Measurements from ENCODE around the gene NRBF2. TPM values are rescaled to one million over a fixed set of nuclear protein-coding genes. Genes with fewer than 3 reads are reported as not detected.

Gene NRBF2
- total and polyA plus RNA-seq, 12 donors, result 3.5 to 18.2 (median 10.2) TPM

DNA sequence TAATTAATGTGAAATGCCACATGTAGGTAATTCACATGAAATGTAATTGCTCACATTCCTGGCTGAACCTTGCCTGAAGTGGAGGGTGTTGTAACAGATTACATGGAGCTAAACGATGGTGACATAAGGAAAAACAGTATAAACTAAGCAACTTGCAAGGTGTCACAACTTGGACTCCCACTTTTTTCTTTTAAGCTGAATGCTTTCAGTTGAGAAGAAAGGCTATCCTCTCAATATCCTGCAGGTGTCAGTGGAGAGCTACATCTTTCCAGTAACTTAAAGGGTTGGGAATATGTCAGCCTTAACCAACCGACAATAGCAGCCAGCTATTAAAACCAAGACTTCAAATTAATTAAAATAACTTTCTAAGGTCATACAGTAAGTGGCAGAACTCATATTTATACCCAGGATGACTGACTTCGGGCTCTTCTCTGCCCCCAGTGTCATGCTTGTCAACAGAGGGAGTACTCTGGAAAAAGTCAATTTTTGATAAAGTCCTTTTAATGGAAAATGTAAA, 33.7 kb downstream of the NRBF2 start:
- peaks cover 0 to 87% (median 9%) of the 10 kb centered on the region in 9 donors for H3K36me3 ChIP-seq

DNA sequence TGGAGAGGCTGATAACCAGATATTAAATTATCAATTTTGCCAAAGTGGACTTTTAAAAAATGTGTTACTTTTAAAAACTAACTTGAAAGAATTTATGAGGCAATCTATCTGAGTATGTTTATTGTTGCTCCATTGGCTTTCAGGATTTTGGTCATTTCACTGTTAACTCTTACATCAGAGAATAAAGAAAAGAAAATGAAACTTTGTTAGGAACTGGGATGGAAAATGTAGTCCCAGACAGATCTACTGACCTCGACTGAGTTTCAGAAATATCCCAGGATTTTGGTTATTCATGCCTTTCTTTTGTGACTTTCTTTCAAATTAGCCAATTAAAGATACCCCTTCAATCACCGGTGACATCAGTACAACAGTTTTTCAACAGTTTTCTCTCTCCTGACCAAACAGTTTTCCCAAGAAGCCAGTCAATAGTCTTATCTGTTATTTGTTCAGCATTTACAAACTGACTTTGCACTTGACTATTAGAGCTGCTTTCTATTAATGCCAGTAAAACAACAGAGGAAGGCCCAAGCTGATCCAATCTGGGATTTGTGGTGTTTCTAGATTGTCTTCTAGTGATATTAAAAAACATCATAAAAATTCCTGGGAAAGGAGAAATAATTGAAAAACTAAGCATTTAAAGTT, 35.8 kb downstream of the NRBF2 start:
- TF ChIP-seq, protein P1, sequence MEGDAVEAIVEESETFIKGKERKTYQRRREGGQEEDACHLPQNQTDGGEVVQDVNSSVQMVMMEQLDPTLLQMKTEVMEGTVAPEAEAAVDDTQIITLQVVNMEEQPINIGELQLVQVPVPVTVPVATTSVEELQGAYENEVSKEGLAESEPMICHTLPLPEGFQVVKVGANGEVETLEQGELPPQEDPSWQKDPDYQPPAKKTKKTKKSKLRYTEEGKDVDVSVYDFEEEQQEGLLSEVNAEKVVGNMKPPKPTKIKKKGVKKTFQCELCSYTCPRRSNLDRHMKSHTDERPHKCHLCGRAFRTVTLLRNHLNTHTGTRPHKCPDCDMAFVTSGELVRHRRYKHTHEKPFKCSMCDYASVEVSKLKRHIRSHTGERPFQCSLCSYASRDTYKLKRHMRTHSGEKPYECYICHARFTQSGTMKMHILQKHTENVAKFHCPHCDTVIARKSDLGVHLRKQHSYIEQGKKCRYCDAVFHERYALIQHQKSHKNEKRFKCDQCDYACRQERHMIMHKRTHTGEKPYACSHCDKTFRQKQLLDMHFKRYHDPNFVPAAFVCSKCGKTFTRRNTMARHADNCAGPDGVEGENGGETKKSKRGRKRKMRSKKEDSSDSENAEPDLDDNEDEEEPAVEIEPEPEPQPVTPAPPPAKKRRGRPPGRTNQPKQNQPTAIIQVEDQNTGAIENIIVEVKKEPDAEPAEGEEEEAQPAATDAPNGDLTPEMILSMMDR (IDR thresholded peaks at IDR 0.05), result no peak
- Histone ChIP-seq H3K27me3 (no peaks in the 10 kb centered on the region), H3K4me3 (no peak overlapping the region), H3K4me1 (peaks cover 0 to 40% (median 24%) of the 10 kb centered on the region in 9 donors), H3K9me3 (no peaks in the 10 kb centered on the region), H3K36me3 (peaks cover 0 to 98% (median 9%) of the 10 kb centered on the region in 9 donors), H3K27ac (peak overlapping the region in 3 of 10 donors; percentile 2 to 48 (median 5))
- DNase-seq (no peak), ATAC-seq (no peak)
- 69% methylated on average over 2 of the region's 2 CpGs for whole genome bisulfite sequencing, 2 donors
- intact Hi-C loops (cut with DNase I), result loop anchor here in 9 of 10 donors (2.0 to 10.0 kb wide), 9 partner anchors 456 to 653 kb away; no protein-coding TSS in a partner anchor

More for the DNA sequence above, 33.7 kb downstream of the NRBF2 start:
- Histone ChIP-seq H3K4me3 (no peak overlapping the region), H3K9me3 (no peaks in the 10 kb centered on the region), H3K4me1 (peaks cover 0 to 39% (median 20%) of the 10 kb centered on the region in 9 donors), H3K27me3 (no peaks in the 10 kb centered on the region), H3K27ac (no peak overlapping the region)
- WGBS, 2 donors, result 10 to 11% methylated on average over 3 of the region's 3 CpGs
- TF ChIP-seq, protein P1 (IDR thresholded peaks at IDR 0.05), result peak; percentile 41 to 91 (median 87)
- intact Hi-C loops (cut with DNase I), result loop anchor here in 9 of 10 donors (2.0 to 10.0 kb wide), 12 partner anchors 458 to 656 kb away; no protein-coding TSS in a partner anchor
- peak in 1 of 2 donors; percentile 61 for DNase-seq
- ATAC-seq, result peak in 7 of 8 donors; percentile 56 to 71 (median 66)

DNA sequence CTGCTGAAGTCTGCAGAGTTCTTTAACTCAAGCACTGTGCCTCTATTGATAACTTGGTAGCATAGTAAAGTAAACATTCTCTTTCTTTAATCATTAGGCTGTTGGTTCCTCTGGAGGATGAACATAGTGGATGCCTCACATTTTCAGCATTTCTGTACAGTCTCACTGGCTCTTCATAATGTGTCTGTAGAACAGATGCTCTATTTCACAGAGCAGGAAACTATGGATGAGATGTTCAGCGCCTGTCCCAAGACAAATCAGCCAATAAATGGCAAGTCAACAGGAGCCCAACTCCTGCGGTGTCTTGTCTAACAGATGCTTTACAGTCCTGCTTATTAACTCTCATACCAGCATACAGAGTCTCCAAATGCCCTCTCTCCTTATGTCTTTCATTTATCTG, 36.5 kb downstream of the NRBF2 start:
- Histone ChIP-seq H3K27ac (peak overlapping the region in 2 of 10 donors; percentile 11 to 48), H3K36me3 (peaks cover 0 to 98% (median 9%) of the 10 kb centered on the region in 9 donors)

DNA sequence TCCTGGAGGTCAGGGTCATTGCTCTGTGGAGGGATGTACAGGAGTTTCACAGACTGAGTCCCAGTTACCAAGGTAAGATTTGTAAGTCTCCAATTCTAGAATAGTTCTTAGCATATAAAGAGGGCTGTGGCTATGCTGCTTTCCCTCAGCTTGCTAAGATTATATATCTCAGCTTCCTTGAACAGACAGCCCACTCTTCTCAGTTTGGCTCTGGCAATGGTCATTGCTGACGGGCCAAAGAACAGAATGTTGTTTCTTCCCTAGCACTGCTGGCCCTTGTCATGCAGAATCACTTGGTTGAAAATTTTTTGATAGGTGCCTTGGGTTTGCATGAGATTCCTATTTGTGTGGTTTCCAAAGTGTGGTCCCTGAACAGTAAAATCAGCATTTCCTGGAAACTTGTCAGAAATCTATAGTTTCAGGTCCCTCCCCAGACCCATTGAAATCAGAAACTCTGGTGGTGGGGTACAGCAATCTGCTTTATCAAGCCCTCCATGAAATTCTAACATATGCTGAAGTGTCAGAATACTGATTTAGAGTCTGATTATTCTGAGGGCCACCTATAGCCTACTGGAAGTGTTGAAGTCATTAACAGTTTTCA, 38.2 kb downstream of the NRBF2 start:
- Histone ChIP-seq H3K27ac (peak overlapping the region in 3 of 10 donors; percentile 5 to 48 (median 20)), H3K4me1 (peaks cover 0 to 40% (median 23%) of the 10 kb centered on the region in 9 donors), H3K36me3 (peaks cover 0 to 98% (median 19%) of the 10 kb centered on the region in 9 donors), H3K27me3 (no peaks in the 10 kb centered on the region), H3K9me3 (no peaks in the 10 kb centered on the region), H3K4me3 (no peak overlapping the region)
- peak in 5 of 8 donors; percentile 25 to 69 (median 53) for ATAC-seq
- WGBS, 2 donors, result 38 to 44% methylated on average over 1 of the region's 1 CpG
- intact Hi-C loops (cut with DNase I), result loop anchor here in 1 of 10 donors (5.0 kb wide), 1 partner anchor 546 kb away; no protein-coding TSS in a partner anchor
- no peak for DNase-seq
- TF ChIP-seq, protein P1 (IDR thresholded peaks at IDR 0.05), result no peak

More for the DNA sequence above, 36.5 kb downstream of the NRBF2 start:
- intact Hi-C loops (cut with DNase I), result loop anchor here (2.0 to 10.0 kb wide), 9 partner anchors 455 to 653 kb away; no protein-coding TSS in a partner anchor
- no peaks in the 10 kb centered on the region for H3K9me3 ChIP-seq
- WGBS, 2 donors, result 65 to 67% methylated on average over 2 of the region's 2 CpGs
- H3K27me3 ChIP-seq, result no peaks in the 10 kb centered on the region
- H3K4me3 ChIP-seq, result no peak overlapping the region
- peaks cover 0 to 40% (median 23%) of the 10 kb centered on the region in 9 donors for H3K4me1 ChIP-seq
- TF ChIP-seq, protein P1 (IDR thresholded peaks at IDR 0.05), result no peak
- DNase-seq (no peak), ATAC-seq (no peak)
